Peyer's patch (tissue), 4 donors: ENCODE results near the gene COL2A1.

Experiments
- CTCF ChIP-seq, 6 experiments: fragments of 450-650 bp in 4 of 6; fragments of 200-600 bp in 2 of 6; sonication (generic) in 1 of 6; IDR thresholded peaks; one replicate each; pipeline ENCODE4 v1.5.1; 2017 to 2019; ENCODE audit warnings: antibody characterized with exemption in 6 of 6, mild to moderate bottlenecking in 3 of 6, moderate library complexity in 1 of 6
- POLR2A ChIP-seq, 2 donors: fragments of 450-650 bp; IDR thresholded peaks; one replicate each; pipeline ENCODE4 v1.5.1; 2017; ENCODE audit warnings: antibody characterized with exemption in 2 of 2, mild to moderate bottlenecking in 2 of 2, moderate library complexity in 2 of 2

- TF ChIP-seq CTCF (IDR thresholded peaks at IDR 0.05) (peak in 1 of 6 experiments; percentile 20), POLR2A (IDR thresholded peaks at IDR 0.05) (no peak)
Observed at GRCh38 chr12:48021485-48022179, 17.4 kb upstream of the COL2A1 start.
